HG03354 (cell line): ENCODE data around the gene ZNF296.

Source experiments
- ATAC-seq: cut with Tn5 transposase; IDR thresholded peaks from one replicate; pipeline ENCODE4 v1.9.1; 2021; ENCODE audit warnings: mild to moderate bottlenecking; ENCODE audit not compliant: unreplicated experiment, poor library complexity, severe bottlenecking

ZNF296 gene

DNA sequence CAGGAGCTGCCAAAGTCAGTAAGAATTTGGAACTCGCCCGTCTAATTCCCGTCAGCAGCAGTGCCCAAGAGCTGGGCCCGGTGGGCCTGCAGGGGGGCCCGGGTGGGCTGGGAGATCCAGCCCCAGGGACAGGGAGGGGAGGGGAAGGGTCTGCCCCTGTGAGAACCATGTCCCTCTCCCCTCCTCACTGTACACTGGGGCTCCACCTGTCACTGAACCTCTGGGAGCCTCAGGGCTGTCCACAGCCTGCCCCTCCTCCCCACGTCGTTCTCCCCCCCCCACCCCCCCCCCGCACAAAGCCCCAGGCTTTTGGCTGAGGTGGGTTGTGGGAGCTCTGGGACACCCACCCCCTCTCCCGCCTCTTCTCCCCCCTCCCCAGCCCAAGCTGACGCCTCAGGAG, 8.2 kb downstream of the ZNF296 start:
- no peak for ATAC-seq

DNA sequence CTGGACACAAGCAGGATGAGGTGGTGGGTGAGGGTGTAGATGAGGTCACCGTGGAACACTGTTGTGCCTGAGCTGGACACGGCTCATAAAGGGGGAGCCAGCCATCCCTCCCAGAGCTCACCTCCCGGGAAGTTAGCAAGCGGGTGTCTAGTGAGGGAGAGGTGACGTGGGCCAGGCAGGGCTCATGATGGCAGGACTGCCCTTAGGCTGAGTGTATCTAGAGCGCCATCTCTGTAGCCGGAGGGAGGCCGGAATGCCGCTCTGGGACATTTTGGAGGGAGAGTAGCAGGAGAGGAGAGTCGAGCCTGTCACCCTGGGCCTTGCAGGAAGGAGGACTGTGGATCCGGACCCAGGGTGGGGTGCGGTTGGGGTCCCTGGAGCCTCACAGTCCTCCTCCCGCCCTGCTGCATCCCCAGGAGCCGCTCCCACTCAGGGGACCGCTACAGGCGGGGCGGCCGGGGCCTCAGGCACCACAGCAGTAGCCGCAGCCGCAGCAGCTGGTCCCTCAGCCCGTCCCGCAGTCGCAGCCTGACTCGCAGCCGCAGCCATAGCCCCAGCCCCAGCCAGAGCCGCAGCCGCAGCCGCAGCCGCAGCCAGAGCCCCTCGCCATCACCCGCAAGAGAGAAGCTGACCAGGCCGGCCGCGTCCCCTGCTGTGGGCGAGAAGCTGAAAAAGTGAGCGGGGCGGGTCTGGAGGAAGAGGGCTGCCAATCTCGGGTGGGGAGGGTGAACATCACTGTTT, 9.2 kb downstream of the ZNF296 start:
- no peak for ATAC-seq

DNA sequence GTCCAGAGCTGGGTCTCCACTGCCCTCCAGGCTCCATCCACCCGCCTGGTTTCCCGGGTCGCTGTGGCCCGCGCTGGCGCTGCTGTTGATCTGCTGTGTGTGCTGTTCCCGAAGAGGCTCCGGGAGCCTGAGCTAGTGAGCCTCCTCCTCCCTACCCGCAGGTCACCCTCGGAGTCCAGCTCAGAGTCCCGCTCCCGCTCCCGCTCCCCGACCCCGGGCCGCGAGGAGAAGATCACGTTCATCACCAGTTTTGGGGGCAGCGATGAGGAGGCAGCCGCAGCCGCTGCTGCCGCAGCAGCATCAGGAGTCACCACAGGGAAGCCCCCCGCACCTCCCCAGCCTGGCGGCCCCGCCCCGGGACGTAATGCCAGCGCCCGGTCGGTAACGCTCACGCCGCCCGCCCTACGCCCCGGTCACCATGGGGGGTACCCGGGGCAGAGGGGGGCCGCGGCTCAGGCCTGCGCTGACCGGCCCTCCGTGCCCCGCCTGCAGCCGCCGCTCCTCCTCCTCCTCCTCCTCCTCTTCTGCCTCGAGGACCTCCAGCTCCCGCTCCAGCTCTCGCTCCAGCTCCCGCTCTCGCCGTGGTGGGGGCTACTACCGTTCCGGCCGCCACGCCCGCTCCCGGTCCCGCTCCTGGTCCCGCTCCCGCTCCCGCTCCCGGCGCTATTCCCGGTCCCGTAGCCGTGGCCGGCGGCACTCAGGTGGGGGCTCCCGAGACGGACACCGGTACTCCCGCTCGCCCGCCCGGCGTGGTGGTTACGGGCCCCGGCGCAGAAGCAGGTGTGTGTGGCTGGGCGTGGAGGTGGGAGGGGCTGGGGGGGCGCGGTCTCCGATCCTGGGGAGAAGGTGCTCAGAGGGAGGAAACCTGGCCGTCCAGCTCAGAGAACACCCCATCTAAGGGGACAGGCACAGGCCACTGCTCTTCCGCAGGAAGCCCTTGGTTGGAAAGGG, 12.2 kb downstream of the ZNF296 start:
- ATAC-seq = no peak

DNA sequence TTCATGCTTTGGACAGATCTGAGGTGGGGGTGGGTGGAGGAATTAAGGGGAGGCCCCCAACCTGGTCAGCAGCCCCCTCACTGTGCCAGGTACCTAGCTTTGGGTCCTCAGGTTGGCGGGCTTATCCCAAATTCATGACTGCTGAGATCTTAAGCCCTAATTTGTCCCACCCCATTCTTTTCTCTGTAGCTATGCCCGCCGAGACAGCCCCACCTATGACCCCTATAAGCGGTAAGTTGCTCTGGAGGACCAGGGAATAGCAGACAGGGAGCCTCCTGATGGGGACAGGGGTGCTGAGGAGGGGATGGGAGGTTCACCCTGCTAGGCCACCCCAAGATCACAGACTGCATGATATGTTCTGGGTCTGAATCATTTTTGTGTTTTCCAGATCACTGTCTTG, 14.3 kb downstream of the ZNF296 start:
- no peak for ATAC-seq

DNA sequence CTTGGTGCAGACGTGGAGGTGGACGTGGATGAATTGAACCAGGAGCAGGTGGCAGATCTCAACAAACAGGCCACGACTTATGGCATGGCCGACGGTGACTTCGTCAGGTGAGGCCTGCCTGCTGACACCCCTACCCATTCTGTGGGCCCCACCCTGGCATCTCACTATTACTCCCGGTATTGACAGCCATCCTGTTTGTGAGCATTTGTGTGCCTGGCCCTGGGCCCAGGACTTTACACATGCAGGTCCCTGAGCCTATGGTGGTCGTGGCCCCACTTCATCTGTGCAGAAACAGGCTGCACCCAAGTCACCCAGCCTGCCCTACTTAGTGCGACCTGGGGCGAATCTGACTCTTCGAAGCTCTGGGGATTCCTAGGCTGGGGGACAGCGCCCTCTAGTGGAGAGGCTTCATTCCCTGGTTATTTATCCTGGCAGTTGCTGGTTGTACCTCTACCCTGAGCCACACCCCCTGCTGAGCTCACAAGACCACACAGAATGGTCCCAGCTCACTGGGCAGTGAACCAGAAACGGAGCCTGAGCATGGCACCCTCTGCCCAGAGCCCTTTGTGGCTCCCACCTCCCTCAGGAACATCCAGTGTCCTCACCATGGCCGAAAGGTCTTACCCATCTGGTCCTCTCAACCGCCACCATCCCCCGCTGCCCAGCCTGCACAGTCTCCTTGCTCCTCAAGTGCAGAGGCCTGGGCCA, 16.9 kb downstream of the ZNF296 start:
- peak; percentile 61 for ATAC-seq

DNA sequence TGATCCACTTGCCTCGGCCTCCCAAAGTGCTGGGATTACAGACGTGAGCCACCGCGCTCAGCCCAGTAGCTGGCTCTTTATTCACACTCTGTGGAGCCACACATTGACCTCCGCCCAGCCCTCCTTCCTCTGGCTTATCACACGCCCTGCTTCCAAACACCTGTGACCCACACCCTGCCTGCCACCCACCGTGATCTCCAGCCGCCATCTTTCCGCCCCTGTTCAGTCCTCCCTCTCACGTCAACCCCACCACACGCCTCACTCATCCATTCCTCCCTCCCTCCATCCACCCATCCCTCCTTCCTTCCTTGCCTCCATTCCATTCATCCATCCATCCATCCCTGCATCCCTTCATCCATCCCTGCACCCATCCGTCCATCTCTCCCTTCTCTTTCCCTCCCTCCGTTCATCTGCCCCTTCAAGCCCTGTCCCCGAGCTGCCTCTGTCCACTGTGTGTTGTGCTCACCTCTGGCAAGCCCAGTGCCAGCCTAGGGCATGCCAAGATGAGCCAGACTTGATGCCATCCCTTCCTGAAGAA, 17.6 kb downstream of the ZNF296 start:
- ATAC-seq = no peak

DNA sequence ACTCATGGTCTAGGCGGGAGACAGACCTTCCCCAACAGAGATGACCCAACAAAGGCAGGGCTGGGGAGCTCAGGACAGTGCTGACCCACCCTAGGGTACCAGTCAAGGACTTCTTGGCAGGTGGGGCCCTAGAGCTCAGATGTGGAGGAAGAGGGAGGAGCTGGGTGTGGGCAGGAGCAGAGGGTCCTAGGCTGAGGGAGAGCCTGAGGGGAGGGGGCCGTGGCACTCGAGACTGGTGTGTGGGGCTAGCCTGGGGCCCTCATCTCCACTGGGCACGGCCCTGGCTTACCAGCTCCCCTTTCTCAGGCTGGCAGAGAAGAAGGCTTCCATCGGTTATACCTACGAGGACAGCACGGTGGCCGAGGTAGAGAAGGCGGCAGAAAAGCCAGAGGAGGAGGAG, 18.8 kb downstream of the ZNF296 start:
- no peak for ATAC-seq

DNA sequence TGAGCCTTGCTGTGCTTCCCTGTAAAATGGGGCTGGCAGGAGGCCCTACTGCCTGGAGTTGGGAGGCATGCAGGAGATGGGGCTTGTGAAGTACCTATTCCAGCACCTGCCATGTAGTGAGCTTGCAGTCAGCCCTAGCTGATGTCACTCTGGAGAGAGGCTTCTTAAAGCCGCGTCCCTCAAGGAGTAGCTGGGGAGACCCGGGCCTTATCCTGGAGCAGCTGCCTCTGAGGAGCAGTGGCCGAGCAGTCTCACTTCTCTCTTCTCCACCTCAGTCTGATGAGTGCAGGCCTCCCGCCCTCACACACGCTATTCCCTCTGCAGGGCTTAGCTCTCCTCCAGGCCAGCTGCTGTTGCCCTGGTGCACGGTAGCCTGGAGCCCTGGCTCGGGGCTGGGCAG, 19.4 kb downstream of the ZNF296 start:
- ATAC-seq = no peak

DNA sequence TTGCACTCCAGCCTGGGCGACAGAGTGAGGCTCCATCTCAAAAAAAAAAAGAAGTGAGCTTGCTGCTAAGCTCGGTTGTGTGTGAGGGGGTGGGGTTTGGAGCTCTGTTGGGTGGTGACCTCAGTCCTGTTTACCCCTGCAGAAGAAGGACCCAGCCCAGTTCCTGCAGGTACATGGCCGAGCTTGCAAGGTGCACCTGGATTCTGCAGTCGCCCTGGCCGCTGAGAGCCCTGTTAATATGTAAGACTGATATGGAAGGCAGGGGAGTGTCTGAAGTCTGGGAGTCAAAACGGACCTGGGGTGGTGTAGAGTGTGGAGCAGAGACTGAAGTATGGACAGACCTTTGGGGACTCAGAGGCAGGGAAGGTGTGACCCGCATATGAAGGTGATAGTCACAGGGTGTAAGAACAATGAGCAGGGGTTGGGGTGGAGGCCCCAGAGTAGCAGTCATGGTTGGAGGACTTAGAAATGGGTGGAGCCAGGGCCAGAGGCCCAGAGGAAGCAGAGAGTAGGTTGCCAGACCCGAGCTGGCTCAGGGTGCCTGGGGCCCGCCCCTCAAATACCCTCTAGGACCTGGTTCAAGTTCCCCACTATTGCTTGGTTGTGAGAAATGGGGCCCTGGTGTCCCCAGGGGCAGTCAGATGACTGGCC, 24.2 kb downstream of the ZNF296 start:
- ATAC-seq = no peak

DNA sequence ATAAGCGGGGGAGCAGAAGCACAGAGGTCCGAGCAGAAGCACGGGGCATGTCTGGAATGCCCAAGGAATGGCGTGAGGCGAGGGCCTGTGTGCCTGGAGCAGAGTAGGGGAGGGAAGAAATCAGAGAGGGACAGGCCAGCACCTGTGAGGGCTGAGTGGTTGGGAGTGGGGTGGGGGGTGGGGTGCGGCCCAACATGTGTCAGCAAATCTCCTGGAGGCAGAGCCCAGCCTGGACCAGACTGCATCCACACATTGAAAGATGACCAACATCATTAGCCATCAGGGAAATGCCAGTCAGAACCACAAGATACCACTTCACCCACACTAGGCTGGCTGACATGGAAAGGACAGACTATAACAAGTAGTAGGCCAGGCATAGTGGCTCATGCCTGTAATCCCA, 26.2 kb downstream of the ZNF296 start:
- no peak for ATAC-seq

DNA sequence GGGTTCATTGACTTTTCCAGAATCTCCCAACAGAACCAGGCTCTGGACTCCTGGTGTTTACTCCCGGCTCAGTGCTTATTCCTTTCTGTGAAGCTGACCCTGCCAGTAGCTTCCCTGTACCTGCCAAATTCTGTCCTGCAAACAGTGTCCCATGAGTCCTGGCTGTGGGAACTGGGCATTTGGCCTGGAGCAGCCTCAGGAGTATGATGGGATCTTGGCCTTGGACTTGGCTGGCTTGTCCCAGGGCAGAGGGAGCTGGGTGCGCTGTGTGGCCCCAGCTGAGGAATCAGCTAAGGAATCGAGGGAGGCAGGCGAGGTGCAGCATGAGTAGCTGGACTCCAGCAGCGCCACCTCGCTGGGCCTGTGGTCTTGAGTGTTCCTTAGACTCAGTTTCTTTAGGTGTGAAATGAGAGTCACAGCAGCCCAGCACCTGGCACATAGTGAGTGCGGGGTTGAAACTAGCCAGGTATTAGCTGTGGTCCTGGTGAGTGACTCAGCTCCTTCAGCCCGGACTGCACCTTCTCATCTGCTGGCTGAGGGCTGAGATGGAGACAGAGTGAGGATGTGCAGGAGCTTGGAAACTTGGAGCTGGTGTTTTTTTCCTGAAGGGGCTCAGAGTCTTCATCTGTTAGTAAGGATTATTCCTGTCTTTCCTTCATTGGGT, 27.1 kb downstream of the ZNF296 start:
- ATAC-seq = no peak

DNA sequence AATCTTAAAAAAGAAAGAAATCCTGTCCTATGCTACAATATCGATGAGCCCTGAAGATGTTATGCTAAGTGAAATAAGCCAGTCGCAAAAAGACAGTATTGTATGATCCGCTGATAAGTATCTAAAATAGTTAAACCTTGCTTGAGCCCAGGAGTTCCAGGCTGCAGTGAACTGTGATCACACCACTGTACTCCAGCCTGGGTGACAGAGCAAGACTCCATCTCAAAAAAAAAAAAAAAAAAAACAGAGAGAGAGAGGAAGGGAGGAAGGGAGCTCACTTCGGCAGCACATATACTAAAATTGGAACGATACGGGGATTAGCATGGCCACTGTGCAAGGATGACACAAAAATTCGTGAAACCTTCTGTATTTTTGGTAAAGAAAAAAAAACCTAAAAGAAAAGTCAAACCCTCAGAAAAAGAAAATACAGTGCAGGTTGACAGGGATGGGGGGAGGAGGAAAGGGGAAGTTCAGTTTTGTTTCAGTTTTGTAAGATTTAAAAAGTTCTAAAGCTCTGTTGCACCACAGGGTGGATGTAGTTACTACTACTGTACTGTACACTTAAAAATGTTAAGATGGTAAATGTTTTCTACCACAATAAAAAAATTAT, 29.0 kb downstream of the ZNF296 start:
- peak; percentile 49 for ATAC-seq

DNA sequence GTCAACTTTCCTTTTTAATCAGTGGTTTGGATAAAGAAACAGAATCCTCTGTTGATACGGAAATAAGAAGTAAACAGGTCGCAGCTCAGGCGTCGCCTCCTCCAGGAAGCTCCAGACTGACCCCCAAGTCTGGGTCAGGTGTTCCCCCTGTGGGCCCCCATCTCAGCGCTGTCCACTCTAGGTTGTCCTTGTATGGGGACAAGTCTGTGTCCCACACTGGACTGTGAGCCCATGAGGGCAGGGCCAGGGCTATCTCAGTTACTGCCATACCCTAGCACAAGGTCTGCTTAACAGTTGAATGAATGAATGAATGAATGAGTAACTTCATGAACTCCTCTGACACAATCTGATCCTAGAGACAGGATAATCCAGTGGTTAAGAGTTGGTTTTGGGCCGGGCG, 29.9 kb downstream of the ZNF296 start:
- no peak for ATAC-seq

DNA sequence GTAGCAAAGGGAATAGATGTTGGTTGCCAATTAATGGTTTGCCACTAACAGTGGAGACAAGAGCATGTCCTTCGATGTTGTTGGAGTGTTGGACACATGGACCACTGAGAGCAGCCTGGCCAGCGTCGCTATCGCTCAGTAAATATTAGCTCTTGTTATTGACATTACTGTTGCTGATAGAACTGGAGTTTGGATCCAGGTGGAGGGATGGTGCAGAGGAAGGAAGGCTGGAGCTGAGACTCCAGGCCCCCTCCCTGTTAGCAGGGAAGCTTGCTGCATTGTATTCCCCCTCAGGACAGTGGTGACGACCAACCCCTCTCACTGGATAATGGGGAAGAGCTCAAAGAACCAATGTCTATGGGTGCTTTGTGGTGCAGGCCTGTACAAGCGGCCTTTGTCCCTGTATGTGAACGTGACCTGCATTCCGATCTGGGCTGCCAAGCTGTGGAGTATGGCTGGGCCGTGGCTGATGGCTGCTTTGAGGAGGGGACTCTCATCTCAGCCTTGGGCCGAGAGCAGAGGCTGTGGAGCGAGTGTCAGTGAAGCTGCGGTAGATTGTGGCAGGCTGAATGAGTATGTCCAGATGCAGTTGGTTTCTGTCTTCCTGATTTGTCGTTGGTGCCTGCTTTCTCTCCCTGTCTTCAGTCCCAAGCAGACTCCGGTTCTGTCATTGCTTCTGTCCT, 30.5 kb downstream of the ZNF296 start:
- no peak for ATAC-seq

DNA sequence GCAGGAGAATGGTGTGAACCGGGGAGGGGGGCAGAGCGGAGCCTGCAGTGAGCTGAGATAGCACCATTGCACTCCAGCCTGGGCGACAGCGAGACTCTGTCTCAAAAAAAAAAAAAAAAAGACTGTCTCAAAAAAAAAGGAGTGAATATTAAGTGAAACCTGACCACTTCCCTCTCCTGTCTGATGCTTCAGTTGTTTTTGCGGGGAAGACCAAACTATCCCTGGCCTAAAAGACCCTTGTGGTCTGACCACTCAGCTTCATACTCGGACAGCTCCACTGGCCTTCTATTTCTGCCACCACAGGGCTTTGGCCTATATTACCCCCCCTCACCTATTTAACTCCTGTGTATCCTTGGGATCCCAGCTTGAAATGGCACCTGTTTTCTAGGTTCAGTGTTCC, 35.2 kb downstream of the ZNF296 start:
- no peak for ATAC-seq

DNA sequence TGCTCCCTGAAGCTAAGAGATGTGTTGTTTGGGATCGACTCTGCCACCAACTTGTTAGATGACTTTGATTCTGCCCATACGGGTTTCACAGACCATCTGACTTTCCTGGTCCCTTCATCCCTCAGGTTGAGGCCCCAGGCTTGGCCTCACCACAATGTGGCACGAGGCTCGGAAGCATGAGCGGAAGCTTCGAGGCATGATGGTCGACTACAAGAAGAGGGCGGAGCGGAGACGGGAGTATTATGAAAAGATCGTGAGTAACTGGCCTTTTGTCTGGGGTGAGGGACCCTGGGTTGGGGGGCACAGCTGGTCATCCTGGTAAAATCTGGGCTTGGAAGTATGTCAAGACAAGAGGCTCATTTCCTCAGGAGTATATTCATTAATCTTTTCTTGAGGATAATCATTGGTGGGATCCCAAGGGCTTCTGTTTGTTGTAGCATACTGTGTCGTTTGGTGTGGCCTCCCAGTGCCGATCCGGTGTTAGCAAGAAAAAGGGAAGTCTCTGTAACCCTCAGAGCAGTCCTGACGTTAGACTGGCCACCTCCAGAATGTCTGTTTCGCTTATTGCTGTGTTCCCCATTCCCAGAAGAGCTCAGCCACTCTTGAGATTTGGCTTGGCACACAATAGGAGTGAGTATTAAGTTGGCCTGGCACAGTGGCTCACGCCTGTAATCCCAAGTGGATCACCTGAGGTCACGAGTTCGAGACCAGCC, 36.1 kb downstream of the ZNF296 start:
- no peak for ATAC-seq
